Measurements from ENCODE around the gene ELN. TPM values are rescaled to one million over a fixed set of nuclear protein-coding genes. Genes with fewer than 3 reads are reported as not detected.

The ELN gene
- total RNA-seq, 1 experiment from 2014 or later, result 0.37 TPM

GRCh38 chr7:74116356-74116755, 88.4 kb downstream of the ELN start:
- no peaks in the 10 kb centered on the region for H3K23me2 ChIP-seq (ENCODE audit: insufficient read length, low read depth, low read length, poor library complexity, severe bottlenecking)
- no peak overlapping the region for H3K14ac ChIP-seq (ENCODE audit: insufficient read depth, low read length)
- H3K23ac ChIP-seq (ENCODE audit: insufficient read length, low read depth, low read length), result no peak overlapping the region
- no peak overlapping the region for H3K18ac ChIP-seq (ENCODE audit: insufficient read length, low read depth, low read length)
- no peak overlapping the region for H2BK120ac ChIP-seq (ENCODE audit: low read depth, low read length, poor library complexity, severe bottlenecking)
- no peaks in the 10 kb centered on the region for H4K20me1 ChIP-seq (ENCODE audit: control insufficient read depth, insufficient read depth, insufficient read length)
- no peak for TF ChIP-seq CTCF (conservative IDR thresholded peaks at IDR 0.05)
- no peak overlapping the region for H2BK15ac ChIP-seq (ENCODE audit: low read depth, low read length)
- DNase-seq, result no peak
- H3K79me2 ChIP-seq (ENCODE audit: insufficient read depth, low read length), result no peaks in the 10 kb centered on the region
- no peak overlapping the region; a peak in 1 of 7 replicates for H3K27ac Mint-ChIP-seq
- no peak overlapping the region for H2BK20ac ChIP-seq (ENCODE audit: low read depth, low read length, poor library complexity, severe bottlenecking)
- H3K4me1 Mint-ChIP-seq, result peaks cover 3 to 7% of the 10 kb centered on the region in 2 experiments
- H3K4ac ChIP-seq (ENCODE audit: low read depth, low read length), result no peak overlapping the region
- no peaks in the 10 kb centered on the region for H3K27me3 Mint-ChIP-seq (ENCODE audit: low read depth)
- no peak overlapping the region for H4K8ac ChIP-seq (replicated peaks; ENCODE audit: insufficient read length, low read depth, low read length)
- H2BK5ac ChIP-seq (ENCODE audit: insufficient read length, low read length), result no peak overlapping the region
- H4K91ac ChIP-seq (ENCODE audit: insufficient read length, low read depth, low read length), result no peak overlapping the region
- no peak overlapping the region for H3K4me2 ChIP-seq (ENCODE audit: insufficient read depth, insufficient read length, low read length)
- no CpG with 5 or more reads among the region's 13 CpGs for WGBS (ENCODE audit: extremely low coverage, insufficient read length, low lambda C conversion rate)
- H3K27ac ChIP-seq (ENCODE audit: insufficient read length, low read depth, low read length), result no peak overlapping the region
- H3K79me1 ChIP-seq (ENCODE audit: insufficient read depth, low read depth, low read length, poor library complexity, severe bottlenecking), result no peaks in the 10 kb centered on the region
- H3K56ac ChIP-seq (ENCODE audit: insufficient read length, low read depth, low read length), result no peak overlapping the region
- H3K4me3 Mint-ChIP-seq, result no peak overlapping the region
- H4K5ac ChIP-seq (ENCODE audit: insufficient read length, low read depth, low read length), result no peak overlapping the region
- no peak overlapping the region for H3K9ac ChIP-seq (ENCODE audit: extremely low read depth, insufficient read length, low read length)
- peaks cover 0 to 4% of the 10 kb centered on the region in 2 experiments; a peak in 1 of 5 replicates for H3K9me3 Mint-ChIP-seq
- H3K9me3 ChIP-seq (ENCODE audit: control insufficient read depth, low read depth, low read length), result no peaks in the 10 kb centered on the region
- H3T11ph ChIP-seq (ENCODE audit: low read length), result no peak overlapping the region
- no peaks in the 10 kb centered on the region for H3K27me3 ChIP-seq (ENCODE audit: insufficient read depth, low read length)
- H2AFZ ChIP-seq (ENCODE audit: low read length), result no peak overlapping the region
- peaks cover 30 to 64% (median 45%) of the 10 kb centered on the region in 3 experiments; a peak in 6 of 7 replicates for H3K36me3 Mint-ChIP-seq (ENCODE audit: insufficient read depth in 1 of 3, low read depth in 3 of 3)
- no peak overlapping the region for H2BK12ac ChIP-seq (ENCODE audit: insufficient read length, low read depth, low read length)
- H2AK5ac ChIP-seq (ENCODE audit: insufficient read length, low read length), result no peak overlapping the region
- no peaks in the 10 kb centered on the region for H3K4me1 ChIP-seq (ENCODE audit: insufficient read depth, low read length)

Other genes with a start within 250 kb of the ELN start
- gene CLDN4, start 197.2 kb upstream of the ELN start, total RNA-seq (2021), result 15.5 and 15.6 TPM in 2 replicates
- gene METTL27, start 185.7 kb upstream of the ELN start, total RNA-seq (2021), result 13.5 and 14.9 TPM in 2 replicates
- gene TMEM270, start 167.0 kb upstream of the ELN start, total RNA-seq (2021), result not detected in 2 replicates
- gene LIMK1, start 55.6 kb downstream of the ELN start, total RNA-seq (2021), result 63.0 and 63.8 TPM in 2 replicates
- 363 and 367 TPM in 2 replicates for gene EIF4H, start 146.2 kb downstream of the ELN start, total RNA-seq (2021)
- gene LAT2, start 181.8 kb downstream of the ELN start, total RNA-seq (2021), result 0.50 and 0.66 TPM in 2 replicates
- gene RFC2, start 226.2 kb downstream of the ELN start, total RNA-seq (2021), result 73.6 and 76.6 TPM in 2 replicates